T-helper 2 cell (primary cell): ENCODE data around the gene FXR1.
"Not testable (repeated sequence)": the region's sequence is repeated elsewhere in the genome, so short reads cannot be mapped to it uniquely, and the experiment has no call there.

Source experiments
- DNase-seq, 5 experiments: peaks; one replicate each; pipeline versions ENCODE4 v3.0.0 to v3.0.0-alpha.2; 2012 to 2022

Gene FXR1

DNA sequence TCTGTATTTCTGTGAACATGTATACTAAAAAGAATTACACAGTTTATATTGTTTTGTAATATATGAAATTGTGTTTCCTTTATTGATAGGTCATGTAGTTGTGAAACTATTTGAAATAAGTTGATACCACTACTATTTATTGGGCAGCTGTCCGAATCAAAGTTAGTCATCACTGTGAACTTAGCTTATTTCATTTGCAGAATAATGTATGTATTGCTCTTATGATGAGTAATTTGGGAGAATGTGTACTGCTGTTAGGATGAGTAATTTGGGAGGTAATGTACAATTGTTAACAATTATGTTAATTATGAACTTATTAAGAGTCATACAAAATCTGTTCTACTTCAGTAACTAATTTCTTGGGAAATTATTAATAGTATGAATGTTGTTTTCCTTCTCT is 22.2 kb downstream of the FXR1 start:
- no peak for DNase-seq

DNA sequence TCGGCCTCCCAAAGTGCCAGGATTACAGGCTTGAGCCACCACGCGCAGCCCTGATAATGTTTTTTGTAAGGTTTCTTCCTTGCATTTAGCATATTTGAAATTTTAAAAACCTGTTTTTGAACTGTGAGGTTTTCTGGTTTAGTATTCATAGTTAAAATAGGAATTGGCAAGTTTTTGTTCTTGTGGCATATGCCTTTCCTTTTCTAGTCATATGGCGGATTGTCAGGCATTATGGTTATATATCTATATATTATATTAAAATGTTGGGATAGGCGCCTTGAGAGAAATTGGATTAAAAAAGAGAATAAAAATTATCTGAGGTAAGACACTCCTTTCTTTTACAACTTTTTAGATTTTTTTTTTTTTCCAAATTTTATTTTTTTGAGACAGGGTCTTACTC is 28.4 kb downstream of the FXR1 start:
- no peak for DNase-seq

- no peak for DNase-seq
These were observed 35.4 kb downstream of the FXR1 start for GRCh38 chr3:180947761-180948390.

GRCh38 chr3:180959691-180960090 is 47.2 kb downstream of the FXR1 start:
- peak in 1 of 5 experiments; percentile 22 for DNase-seq

DNA sequence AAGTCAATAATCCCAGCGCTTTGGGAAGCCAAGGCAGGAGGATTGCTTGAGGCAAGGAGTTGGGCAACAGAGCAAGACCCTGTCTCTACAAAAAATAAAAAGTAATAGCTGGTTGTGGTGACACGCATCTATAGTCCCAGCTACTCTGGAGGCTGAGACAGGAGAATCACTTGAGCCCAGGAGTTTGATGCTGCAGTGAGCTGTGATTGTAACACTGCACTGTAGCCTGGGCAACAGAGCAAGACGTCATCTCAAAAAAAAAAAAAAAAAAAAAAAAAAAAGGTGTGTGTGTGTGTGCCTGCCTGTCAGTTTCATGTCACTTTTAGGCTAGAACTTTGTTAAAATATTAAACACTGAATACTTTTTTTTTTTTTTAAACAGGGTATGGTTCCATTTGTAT is 48.6 kb downstream of the FXR1 start:
- peak in 1 of 5 experiments; percentile 29 for DNase-seq

DNA sequence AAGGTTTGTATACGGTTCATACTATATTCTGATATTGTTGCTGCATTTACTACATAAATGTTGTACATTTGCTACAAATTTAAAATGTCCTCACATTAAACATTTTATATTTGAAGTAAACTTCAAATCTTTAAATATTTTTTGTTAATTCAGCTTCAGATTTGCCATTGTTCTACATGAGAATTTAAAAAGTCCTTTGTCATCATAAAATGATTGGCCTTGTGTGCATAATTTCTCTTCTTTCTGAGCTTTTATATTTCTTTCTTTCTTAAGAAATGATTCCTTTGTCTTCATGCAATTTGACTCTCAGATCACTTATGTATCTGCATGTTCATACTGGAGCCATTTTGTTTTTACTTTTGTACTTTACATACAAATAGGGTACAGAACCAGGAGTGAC is 49.1 kb downstream of the FXR1 start:
- no peak for DNase-seq

GRCh38 chr3:180962530-180962929 is 50.1 kb downstream of the FXR1 start:
- DNase-seq: no peak

DNA sequence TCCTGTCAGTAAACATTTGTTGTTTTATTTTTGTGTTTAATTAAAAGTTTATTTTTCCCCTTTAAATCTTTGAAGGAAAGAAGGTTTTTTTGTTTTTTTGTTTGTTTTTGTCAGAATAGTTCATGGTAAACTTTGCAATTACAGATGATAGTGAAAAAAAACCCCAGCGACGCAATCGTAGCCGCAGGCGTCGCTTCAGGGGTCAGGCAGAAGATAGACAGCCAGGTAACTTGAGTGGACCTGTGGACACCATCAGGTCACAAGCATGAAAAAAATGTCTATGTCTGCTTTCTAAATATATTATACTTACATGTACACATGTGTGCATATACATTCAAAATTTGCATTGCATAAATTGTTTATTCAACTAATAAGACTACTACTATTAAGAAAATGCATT is 58.5 kb downstream of the FXR1 start:
- no peak for DNase-seq

DNA sequence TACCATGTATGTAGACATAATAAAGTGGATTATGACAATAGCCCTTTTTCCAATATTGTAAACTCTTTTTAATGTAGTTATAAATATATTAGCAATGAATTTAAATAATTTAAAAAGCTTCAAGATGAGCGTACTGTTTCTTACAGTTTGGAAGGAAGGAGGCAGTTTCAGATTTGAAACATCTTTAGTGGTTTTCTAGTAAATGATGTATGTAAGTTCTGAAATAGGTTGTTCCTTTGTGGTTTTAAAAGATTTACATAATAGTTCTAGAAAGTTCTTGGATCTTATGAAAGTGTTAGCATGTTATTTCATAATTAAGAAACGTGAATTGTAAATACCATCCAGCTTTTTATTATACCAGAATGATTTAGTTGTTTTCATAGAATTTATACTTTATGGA is 61.1 kb downstream of the FXR1 start:
- no peak for DNase-seq

DNA sequence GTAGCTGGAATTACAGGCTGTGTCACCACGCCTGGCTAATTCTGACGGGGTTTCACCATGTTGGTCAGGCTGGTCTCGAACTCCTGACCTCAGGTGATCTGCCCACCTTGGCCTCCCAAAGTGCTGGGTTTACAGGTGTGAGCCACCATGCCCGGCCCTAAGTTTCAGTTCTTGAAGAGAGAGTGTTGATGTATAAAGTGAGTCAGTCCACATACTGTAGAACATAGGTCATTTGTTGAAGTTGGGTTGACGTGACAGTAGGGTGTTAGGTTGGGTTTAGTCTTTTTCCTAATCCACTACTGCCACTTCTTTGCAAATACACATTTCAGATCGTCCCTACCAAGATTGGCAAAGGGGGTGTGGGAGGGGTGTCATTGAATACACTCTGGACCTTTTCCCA is 61.8 kb downstream of the FXR1 start:
- DNase-seq: no peak

- no peak for DNase-seq
These were observed 65.0 kb downstream of the FXR1 start for GRCh38 chr3:180977498-180977897.

GRCh38 chr3:180979961-180980360 is 67.5 kb downstream of the FXR1 start:
- DNase-seq: no peak

DNA sequence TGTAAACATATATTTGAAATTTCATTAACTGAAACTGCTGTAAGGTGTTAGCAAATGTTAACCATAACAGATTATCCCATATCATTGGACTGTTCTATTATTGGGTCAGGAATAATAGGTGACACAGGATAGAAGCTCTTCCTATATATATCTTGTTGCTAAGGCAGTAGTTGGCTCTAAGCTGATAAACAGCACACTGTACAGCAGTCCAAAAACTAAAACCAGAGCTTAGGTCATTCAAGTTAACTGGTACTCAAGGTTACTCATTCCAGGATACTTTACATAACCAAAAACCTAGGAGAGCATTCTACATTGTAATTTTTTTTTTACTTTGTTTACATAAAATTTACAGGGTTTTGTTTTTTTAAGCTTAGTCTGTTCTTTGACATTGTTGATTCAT is 68.1 kb downstream of the FXR1 start:
- DNase-seq: peak in 1 of 5 experiments; percentile 14

DNA sequence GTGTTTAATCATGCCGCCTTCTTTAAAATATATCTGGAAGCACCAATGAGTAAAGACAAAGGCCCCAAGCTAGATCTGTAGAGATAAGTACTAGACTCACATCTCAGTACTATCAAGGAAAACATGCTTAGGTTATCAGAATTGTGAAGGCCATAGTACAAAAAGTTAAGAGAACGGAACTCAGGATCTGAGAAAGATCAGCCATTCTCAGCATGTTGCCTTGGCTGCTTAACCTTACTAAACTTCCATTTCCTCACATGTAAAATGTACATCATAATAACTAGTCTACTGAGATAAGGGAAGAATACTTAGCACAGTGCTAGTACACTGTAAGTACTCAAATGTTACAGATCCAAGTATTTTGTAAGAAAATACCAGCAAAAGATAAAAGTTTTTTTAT is 69.4 kb downstream of the FXR1 start:
- DNase-seq: no peak

DNA sequence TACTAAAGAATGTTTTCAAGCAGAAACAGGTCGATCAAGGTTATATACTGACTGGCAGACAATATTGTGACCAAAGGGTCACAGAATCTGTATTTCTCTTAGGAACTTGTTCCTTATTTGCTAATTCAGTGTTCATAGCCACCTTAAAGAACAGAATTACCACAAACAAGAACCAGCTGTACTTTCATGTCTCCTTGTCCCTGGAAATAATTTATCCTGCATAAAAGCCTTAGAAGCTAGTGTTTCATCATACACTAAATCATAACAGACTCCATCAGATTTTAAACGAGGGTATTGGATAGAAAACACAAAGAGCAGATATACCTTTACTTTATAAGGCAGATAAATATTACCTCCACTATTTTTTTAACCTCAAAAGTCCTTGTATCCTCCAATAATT is 70.7 kb downstream of the FXR1 start:
- no peak for DNase-seq

- not testable (repeated sequence) for DNase-seq
These were observed 73.9 kb downstream of the FXR1 start for GRCh38 chr3:180986366-180986765.

DNA sequence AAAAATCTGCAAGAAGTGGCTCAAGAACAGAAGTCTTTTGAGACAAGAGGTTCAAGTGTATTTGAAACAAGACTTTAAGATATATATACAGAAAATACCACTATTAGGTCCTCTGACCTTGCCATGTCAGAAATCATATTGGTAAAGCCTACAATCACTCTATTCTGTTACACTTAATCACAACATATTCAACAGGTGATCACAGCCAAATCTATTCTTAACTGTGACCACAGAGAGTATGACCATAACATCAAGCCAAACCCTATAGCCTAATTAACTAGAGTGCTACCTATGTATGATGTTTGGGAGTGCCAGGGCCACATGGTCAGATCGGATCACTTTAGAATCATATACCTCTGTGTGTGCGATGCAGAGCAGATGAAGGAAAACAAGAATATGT is 74.9 kb downstream of the FXR1 start:
- DNase-seq: no peak

DNA sequence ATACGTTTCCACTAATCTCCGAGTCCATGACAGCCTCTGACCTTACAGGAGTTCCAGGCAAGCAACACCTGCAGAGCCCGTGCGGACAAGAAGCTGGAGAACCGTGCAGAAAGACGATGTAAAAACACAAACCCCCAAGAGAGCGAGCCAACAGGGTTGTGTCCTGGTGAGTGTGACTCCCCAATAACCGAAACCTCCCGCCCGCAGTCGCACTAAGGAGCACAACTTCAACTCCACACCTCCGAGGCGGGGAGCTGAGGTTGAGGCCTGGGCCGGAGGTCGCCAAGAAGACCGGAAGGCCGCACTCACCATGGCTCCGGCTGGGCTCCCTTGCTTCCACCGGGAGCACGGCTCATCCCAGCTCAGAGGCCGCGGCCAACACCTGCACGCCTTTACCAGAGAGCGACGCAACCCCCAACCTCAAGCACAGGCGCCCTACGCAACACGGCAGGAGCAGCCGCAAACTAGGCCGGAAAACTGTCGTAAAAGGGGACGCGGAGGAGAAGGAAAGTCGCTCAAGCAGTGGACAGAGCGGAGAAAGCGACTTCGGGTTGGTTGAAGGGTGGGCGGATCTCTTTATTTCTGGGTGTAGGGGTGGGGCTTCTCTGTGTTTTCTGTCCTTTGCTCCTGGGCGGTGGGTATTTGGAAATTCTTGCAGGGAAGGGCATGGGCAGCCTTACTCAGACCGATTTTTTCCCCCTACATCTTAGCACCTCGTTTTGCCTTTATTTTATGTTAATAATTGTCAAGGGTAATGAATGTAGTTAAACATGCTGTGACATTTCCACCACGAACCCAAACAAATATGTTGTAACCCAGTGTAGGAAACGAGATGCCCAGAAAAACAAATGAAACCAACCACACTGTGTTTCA is 77.1 kb downstream of the FXR1 start, which contains the start of gene DNAJC19:
TSS of gene DNAJC19 (minus strand) at position 446 of the 873 bp plus-strand sequence. CDS start at position 312, 134 bp downstream.
- peak; percentile 66 to 98 (median 86) for DNase-seq

GRCh38 chr3:180990505-180990904 is 78.0 kb downstream of the FXR1 start:
- no peak for DNase-seq

DNA sequence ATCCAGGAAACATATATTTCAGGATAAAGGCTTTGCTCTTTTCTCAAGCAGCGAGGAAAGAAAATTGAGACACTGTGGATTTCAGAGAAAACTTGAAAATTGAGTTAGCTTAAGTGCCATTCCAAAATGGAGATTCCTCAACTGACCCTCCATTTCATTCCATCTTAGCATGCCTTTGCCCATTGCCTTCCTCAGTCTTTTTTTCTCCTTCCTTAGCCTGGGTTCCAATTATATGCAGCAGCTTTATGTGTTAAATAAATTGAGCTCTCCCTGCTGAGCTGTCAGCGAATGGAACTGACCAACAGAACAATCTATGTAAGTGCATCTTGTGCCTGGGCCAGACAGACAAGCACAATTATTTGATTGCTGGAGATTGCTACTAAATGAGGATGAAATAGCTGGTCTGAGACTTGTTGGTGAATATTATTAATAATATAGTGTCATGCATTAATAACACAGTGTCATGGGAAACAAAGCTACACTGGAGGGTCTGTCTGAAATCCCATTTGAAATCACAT is 84.0 kb downstream of the FXR1 start:
- no peak for DNase-seq

- not testable (repeated sequence) for DNase-seq
These were observed 89.9 kb downstream of the FXR1 start for GRCh38 chr3:181002331-181002730.

DNA sequence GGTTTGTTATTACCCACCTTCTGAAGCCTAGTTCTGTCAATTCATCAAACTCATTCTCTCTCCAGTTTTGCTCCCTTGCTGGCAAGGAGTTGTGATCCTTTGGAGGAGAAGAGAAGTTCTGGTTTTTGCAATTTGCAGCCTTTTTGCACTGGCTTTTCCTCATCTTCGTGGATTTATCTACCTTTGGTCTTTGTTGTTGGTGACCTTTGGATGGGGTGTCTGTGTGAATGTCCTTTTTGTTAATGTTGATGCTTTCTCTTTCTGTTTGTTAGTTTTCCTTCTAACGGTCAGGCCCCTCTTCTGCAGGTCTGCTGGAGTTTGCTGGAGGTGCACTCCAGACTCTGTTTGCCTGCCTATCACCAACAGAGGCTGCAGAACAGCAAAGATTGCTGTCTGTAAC is 91.0 kb downstream of the FXR1 start:
- not testable (repeated sequence) for DNase-seq

DNA sequence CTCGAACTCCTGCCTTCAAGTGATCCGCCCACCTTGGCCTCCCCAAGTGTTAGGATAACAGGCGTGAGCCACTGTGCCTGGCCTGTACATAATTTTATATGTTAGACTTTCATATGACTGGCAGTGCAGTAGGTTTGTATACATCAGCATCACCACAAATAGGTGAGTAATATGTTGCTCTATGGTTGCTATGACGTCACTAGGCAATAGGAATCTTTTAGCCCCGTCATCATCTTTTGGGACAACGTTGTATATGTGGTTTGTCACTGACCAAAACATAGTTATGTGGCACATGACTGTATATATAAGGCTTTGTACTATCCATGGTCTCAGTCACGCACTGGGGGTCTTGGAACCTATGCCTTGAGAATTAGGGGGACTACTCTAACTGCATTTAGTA is 94.1 kb downstream of the FXR1 start:
- no peak for DNase-seq

- DNase-seq: no peak
These were observed 94.8 kb downstream of the FXR1 start for GRCh38 chr3:181007262-181007661.
